Measurements from ENCODE around the gene C3orf18.

DNA sequence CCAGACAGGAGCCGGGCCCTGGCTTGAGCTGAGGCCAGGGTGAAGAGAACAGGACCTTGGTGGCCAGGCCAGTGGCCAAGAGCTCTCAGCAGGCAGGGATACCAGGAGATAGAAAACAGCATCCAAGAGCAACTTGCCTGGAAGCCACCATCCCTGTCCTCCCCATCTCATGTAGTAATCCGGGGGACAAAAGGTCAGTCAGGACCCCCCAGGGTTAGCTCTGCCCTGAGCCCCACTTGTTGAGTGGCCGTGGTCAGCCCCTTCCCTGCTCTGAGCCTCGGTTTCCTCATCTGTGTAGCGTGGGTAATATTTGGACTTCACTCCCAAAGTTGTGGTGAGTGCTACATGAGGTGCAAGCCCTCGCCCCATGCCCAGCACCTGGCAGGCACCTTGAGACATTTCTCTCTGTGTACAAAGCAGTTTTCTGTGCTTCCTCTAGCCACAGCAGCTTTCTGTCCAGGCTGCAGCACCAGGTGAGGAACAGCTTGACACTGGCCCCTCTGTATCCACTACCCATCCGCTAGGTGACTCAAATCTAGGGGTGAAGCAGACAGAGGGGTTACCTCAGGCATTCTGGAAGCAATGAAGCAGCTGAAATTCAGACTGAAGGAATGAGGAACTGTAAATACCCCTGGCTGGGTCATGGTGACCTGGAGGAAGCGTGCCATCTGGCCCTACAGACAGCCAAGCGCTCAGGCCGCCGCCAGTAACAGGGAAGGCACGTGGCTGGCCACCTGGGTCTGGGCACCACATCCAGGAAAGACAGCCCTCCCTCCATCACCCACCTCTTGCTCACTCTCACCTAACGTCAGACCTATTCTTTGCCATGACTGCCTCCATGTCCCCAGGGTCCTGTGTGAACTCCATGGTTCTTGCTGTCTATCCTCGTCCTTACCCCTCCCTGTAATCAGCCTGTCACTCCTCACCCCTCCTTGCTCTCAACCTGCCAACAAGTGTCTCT, 37.4 kb upstream of the C3orf18 start:
- TF ChIP-seq EZH2phosphoT487 (IDR thresholded peaks at IDR 0.05; ENCODE audit: unreplicated experiment), result no peak
- TF ChIP-seq, protein P1, sequence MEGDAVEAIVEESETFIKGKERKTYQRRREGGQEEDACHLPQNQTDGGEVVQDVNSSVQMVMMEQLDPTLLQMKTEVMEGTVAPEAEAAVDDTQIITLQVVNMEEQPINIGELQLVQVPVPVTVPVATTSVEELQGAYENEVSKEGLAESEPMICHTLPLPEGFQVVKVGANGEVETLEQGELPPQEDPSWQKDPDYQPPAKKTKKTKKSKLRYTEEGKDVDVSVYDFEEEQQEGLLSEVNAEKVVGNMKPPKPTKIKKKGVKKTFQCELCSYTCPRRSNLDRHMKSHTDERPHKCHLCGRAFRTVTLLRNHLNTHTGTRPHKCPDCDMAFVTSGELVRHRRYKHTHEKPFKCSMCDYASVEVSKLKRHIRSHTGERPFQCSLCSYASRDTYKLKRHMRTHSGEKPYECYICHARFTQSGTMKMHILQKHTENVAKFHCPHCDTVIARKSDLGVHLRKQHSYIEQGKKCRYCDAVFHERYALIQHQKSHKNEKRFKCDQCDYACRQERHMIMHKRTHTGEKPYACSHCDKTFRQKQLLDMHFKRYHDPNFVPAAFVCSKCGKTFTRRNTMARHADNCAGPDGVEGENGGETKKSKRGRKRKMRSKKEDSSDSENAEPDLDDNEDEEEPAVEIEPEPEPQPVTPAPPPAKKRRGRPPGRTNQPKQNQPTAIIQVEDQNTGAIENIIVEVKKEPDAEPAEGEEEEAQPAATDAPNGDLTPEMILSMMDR (conservative IDR thresholded peaks at IDR 0.05; ENCODE audit: low read depth in 2 of 2), result no peak
- TF ChIP-seq ZNF114 (CRISPR knock-in tag; IDR thresholded peaks at IDR 0.05), result no peak
- no peak for TF ChIP-seq POLR2AphosphoS5 (IDR thresholded peaks at IDR 0.05; ENCODE audit: low read depth)
- TF ChIP-seq, protein P2, sequence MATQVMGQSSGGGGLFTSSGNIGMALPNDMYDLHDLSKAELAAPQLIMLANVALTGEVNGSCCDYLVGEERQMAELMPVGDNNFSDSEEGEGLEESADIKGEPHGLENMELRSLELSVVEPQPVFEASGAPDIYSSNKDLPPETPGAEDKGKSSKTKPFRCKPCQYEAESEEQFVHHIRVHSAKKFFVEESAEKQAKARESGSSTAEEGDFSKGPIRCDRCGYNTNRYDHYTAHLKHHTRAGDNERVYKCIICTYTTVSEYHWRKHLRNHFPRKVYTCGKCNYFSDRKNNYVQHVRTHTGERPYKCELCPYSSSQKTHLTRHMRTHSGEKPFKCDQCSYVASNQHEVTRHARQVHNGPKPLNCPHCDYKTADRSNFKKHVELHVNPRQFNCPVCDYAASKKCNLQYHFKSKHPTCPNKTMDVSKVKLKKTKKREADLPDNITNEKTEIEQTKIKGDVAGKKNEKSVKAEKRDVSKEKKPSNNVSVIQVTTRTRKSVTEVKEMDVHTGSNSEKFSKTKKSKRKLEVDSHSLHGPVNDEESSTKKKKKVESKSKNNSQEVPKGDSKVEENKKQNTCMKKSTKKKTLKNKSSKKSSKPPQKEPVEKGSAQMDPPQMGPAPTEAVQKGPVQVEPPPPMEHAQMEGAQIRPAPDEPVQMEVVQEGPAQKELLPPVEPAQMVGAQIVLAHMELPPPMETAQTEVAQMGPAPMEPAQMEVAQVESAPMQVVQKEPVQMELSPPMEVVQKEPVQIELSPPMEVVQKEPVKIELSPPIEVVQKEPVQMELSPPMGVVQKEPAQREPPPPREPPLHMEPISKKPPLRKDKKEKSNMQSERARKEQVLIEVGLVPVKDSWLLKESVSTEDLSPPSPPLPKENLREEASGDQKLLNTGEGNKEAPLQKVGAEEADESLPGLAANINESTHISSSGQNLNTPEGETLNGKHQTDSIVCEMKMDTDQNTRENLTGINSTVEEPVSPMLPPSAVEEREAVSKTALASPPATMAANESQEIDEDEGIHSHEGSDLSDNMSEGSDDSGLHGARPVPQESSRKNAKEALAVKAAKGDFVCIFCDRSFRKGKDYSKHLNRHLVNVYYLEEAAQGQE (IDR thresholded peaks at IDR 0.05; ENCODE audit: unreplicated experiment), result no peak
- TF ChIP-seq EZH2 (IDR thresholded peaks at IDR 0.05; ENCODE audit: low read depth, unreplicated experiment), result no peak
- TF ChIP-seq STAT1 (IDR thresholded peaks at IDR 0.05; ENCODE audit: unreplicated experiment), result no peak
- TF ChIP-seq JUNB (IDR thresholded peaks at IDR 0.05; ENCODE audit: unreplicated experiment), result no peak
- TF ChIP-seq, protein P3, sequence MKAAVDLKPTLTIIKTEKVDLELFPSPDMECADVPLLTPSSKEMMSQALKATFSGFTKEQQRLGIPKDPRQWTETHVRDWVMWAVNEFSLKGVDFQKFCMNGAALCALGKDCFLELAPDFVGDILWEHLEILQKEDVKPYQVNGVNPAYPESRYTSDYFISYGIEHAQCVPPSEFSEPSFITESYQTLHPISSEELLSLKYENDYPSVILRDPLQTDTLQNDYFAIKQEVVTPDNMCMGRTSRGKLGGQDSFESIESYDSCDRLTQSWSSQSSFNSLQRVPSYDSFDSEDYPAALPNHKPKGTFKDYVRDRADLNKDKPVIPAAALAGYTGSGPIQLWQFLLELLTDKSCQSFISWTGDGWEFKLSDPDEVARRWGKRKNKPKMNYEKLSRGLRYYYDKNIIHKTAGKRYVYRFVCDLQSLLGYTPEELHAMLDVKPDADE (IDR thresholded peaks at IDR 0.05), result no peak
- TF ChIP-seq CREB1 (CRISPR knock-in tag; IDR thresholded peaks at IDR 0.05; ENCODE audit: low read depth), result no peak
- TF ChIP-seq, protein P4, sequence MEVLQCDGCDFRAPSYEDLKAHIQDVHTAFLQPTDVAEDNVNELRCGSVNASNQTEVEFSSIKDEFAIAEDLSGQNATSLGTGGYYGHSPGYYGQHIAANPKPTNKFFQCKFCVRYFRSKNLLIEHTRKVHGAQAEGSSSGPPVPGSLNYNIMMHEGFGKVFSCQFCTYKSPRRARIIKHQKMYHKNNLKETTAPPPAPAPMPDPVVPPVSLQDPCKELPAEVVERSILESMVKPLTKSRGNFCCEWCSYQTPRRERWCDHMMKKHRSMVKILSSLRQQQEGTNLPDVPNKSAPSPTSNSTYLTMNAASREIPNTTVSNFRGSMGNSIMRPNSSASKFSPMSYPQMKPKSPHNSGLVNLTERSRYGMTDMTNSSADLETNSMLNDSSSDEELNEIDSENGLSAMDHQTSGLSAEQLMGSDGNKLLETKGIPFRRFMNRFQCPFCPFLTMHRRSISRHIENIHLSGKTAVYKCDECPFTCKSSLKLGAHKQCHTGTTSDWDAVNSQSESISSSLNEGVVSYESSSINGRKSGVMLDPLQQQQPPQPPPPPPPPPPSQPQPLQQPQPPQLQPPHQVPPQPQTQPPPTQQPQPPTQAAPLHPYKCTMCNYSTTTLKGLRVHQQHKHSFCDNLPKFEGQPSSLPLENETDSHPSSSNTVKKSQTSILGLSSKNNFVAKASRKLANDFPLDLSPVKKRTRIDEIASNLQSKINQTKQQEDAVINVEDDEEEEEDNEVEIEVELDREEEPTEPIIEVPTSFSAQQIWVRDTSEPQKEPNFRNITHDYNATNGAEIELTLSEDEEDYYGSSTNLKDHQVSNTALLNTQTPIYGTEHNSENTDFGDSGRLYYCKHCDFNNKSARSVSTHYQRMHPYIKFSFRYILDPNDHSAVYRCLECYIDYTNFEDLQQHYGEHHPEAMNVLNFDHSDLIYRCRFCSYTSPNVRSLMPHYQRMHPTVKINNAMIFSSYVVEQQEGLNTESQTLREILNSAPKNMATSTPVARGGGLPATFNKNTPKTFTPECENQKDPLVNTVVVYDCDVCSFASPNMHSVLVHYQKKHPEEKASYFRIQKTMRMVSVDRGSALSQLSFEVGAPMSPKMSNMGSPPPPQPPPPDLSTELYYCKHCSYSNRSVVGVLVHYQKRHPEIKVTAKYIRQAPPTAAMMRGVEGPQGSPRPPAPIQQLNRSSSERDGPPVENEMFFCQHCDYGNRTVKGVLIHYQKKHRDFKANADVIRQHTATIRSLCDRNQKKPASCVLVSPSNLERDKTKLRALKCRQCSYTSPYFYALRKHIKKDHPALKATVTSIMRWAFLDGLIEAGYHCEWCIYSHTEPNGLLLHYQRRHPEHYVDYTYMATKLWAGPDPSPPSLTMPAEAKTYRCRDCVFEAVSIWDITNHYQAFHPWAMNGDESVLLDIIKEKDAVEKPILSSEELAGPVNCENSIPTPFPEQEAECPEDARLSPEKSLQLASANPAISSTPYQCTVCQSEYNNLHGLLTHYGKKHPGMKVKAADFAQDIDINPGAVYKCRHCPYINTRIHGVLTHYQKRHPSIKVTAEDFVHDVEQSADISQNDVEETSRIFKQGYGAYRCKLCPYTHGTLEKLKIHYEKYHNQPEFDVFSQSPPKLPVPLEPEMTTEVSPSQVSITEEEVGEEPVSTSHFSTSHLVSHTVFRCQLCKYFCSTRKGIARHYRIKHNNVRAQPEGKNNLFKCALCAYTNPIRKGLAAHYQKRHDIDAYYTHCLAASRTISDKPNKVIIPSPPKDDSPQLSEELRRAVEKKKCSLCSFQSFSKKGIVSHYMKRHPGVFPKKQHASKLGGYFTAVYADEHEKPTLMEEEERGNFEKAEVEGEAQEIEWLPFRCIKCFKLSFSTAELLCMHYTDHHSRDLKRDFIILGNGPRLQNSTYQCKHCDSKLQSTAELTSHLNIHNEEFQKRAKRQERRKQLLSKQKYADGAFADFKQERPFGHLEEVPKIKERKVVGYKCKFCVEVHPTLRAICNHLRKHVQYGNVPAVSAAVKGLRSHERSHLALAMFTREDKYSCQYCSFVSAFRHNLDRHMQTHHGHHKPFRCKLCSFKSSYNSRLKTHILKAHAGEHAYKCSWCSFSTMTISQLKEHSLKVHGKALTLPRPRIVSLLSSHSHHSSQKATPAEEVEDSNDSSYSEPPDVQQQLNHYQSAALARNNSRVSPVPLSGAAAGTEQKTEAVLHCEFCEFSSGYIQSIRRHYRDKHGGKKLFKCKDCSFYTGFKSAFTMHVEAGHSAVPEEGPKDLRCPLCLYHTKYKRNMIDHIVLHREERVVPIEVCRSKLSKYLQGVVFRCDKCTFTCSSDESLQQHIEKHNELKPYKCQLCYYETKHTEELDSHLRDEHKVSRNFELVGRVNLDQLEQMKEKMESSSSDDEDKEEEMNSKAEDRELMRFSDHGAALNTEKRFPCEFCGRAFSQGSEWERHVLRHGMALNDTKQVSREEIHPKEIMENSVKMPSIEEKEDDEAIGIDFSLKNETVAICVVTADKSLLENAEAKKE (CRISPR knock-in tag; IDR thresholded peaks at IDR 0.05), result no peak
- no peak for TF ChIP-seq ZNF331 (CRISPR knock-in tag; IDR thresholded peaks at IDR 0.05; ENCODE audit: low read depth)
- TF ChIP-seq NANOG (IDR thresholded peaks at IDR 0.05; ENCODE audit: borderline replicate concordance), result no peak

Measured in GM23338 (cell line).